IMR-90 (cell line): ENCODE data around the gene TTLL4. TPM values are rescaled to one million over a fixed set of nuclear protein-coding genes. Genes with fewer than 3 reads are reported as not detected.

Source experiments
- ATAC-seq: fragments of 200-7000 bp; cut with Tn5 transposase; 2 replicates; pipeline ENCODE4 v1.9.1; 2020; ENCODE audit warnings: low read depth, mild to moderate bottlenecking, moderate library complexity
- BruUV-seq: library from RNA; stranded (reverse); fragments of 400-500 nt; replicated peaks from 2 replicates; lab custom pipeline; 2021; lab: Mats Ljungman, UMichigan
- CTCF ChIA-PET: fragments of 300-600 bp; formaldehyde crosslinking; extraction: SDS; loops from one replicate; lab custom pipeline; 2021; ENCODE audit warnings: antibody characterized with exemption; lab: Yijun Ruan, JAX
- POLR2A ChIA-PET: fragments of 300-600 bp; sonication (Branson Sonifier 250); formaldehyde crosslinking; loops from one replicate; lab custom pipeline; 2022; ENCODE audit warnings: antibody characterized with exemption; ENCODE audit not compliant: unreplicated experiment; lab: Charles Lee
- DNase-seq: peaks from one replicate; pipeline ENCODE4 v3.0.0; 2013
- H2AFZ ChIP-seq: replicated peaks from 2 replicates; pipeline ENCODE3; 2013; ENCODE audit warnings: low read length, mild to moderate bottlenecking; ENCODE audit not compliant: poor library complexity
- H2AK5ac ChIP-seq: 2 replicates; pipeline ENCODE4 v1.6.1; 2013; ENCODE audit warnings: low read depth, low read length, inconsistent platforms
- H2AK9ac ChIP-seq: replicated peaks from 2 replicates; pipeline ENCODE3; 2013; ENCODE audit warnings: mild to moderate bottlenecking, low read depth, low read length, moderate library complexity; ENCODE audit not compliant: poor library complexity
- H2BK120ac ChIP-seq: 2 replicates; pipeline ENCODE4 v1.6.1; 2013; ENCODE audit warnings: low read depth, low read length, inconsistent platforms
- H2BK15ac ChIP-seq: 3 replicates; pipeline ENCODE4 v1.6.1; 2013; ENCODE audit warnings: low read depth, low read length, inconsistent platforms
- H2BK20ac ChIP-seq: 2 replicates; pipeline ENCODE4 v1.6.1; 2013; ENCODE audit warnings: low read depth, mild to moderate bottlenecking, inconsistent platforms, low read length, moderate library complexity
- H2BK5ac ChIP-seq: 2 replicates; pipeline ENCODE4 v1.6.1; 2013; ENCODE audit warnings: mild to moderate bottlenecking, low read depth, low read length, inconsistent platforms; ENCODE audit not compliant: poor library complexity, severe bottlenecking
- H3K14ac ChIP-seq: replicated peaks from 2 replicates; pipeline ENCODE4 v1.6.1; 2013; ENCODE audit warnings: low read depth, low read length, inconsistent platforms
- H3K18ac ChIP-seq: 2 replicates; pipeline ENCODE4 v1.6.1; 2013; ENCODE audit warnings: low read depth, low read length, control low read depth
- H3K23ac ChIP-seq: 2 replicates; pipeline ENCODE4 v1.6.1; 2013; ENCODE audit warnings: low read depth, low read length, inconsistent platforms
- H3K27ac ChIP-seq: 2 replicates; pipeline ENCODE4 v1.5.1; 2013; ENCODE audit warnings: mild to moderate bottlenecking, control low read depth, low read length; ENCODE audit not compliant: insufficient read depth
- H3K27me3 ChIP-seq: 2 replicates; pipeline ENCODE4 v1.6.1; 2013; ENCODE audit warnings: low read length; ENCODE audit not compliant: control insufficient read depth, insufficient read depth
- H3K36me3 ChIP-seq: 2 replicates; pipeline ENCODE4 v1.6.1; 2013; ENCODE audit warnings: low read length, mixed read lengths; ENCODE audit not compliant: control insufficient read depth, insufficient read depth
- H3K4ac ChIP-seq: 2 replicates; pipeline ENCODE4 v1.6.1; 2013; ENCODE audit warnings: low read depth, low read length, inconsistent platforms
- H3K4me1 ChIP-seq: 2 replicates; pipeline ENCODE4 v1.6.1; 2013; ENCODE audit warnings: low read length, mixed read lengths; ENCODE audit not compliant: control insufficient read depth, insufficient read depth
- H3K4me2 ChIP-seq: 2 replicates; pipeline ENCODE4 v1.6.1; 2013; ENCODE audit warnings: low read depth, mild to moderate bottlenecking, control low read depth, low read length, moderate library complexity
- H3K4me3 ChIP-seq: 2 replicates; pipeline ENCODE4 v1.5.1; 2013; ENCODE audit warnings: low read depth, mild to moderate bottlenecking, control low read depth, low read length, moderate library complexity; ENCODE audit not compliant: insufficient read depth
- H3K56ac ChIP-seq: 2 replicates; pipeline ENCODE4 v1.6.1; 2013; ENCODE audit warnings: low read length, inconsistent platforms; ENCODE audit not compliant: insufficient read depth; ENCODE audit errors: extremely low read depth
- H3K79me1 ChIP-seq, 2 experiments: 2 replicates each; pipeline ENCODE4 v1.6.1; 2013; ENCODE audit warnings: low read length in 2 of 2, inconsistent platforms in 1 of 2, low read depth in 1 of 2
- H3K9ac ChIP-seq: 2 replicates; pipeline ENCODE4 v1.6.1; 2013; ENCODE audit warnings: low read depth, low read length, control low read depth
- H3K9me1 ChIP-seq: 2 replicates; pipeline ENCODE4 v1.6.1; 2013; ENCODE audit warnings: low read length, inconsistent platforms; ENCODE audit not compliant: insufficient read depth
- H3K9me3 ChIP-seq: 2 replicates; pipeline ENCODE4 v1.6.1; 2013; ENCODE audit warnings: low read length; ENCODE audit not compliant: control insufficient read depth, insufficient read depth
- H4K20me1 ChIP-seq: 2 replicates; pipeline ENCODE4 v1.6.1; 2013; ENCODE audit warnings: low read length, inconsistent platforms; ENCODE audit not compliant: insufficient read depth
- H4K5ac ChIP-seq: 2 replicates; pipeline ENCODE4 v1.6.1; 2013; ENCODE audit warnings: mild to moderate bottlenecking, low read depth, low read length, control low read depth
- H4K8ac ChIP-seq, 2 experiments: 2 replicates each; pipeline ENCODE4 v1.6.1; 2013; ENCODE audit warnings: low read depth in 2 of 2, low read length in 2 of 2, control low read depth in 1 of 2, inconsistent platforms in 1 of 2
- H4K91ac ChIP-seq: 2 replicates; pipeline ENCODE4 v1.6.1; 2013; ENCODE audit warnings: low read depth, low read length, inconsistent platforms; ENCODE audit not compliant: insufficient read depth
- CEBPB ChIP-seq: IDR thresholded peaks from 2 replicates; pipeline ENCODE4 v1.6.1; 2012; ENCODE audit warnings: low read depth, low read length, improper control_type of control experiment
- CTCF ChIP-seq: conservative IDR thresholded peaks from 2 replicates; pipeline ENCODE4 v1.5.1; 2012; ENCODE audit warnings: mild to moderate bottlenecking, low read depth, low read length, improper control_type of control experiment
- ELK1 ChIP-seq: fragments of 150-350 bp; IDR thresholded peaks from 2 replicates; pipeline ENCODE4 v1.6.1; 2016; ENCODE audit warnings: low read depth, mild to moderate bottlenecking, low read length, moderate library complexity, borderline replicate concordance
- MAFK ChIP-seq: IDR thresholded peaks from 2 replicates; pipeline ENCODE4 v1.6.1; 2012; ENCODE audit warnings: low read depth, low read length, improper control_type of control experiment
- MAZ ChIP-seq: IDR thresholded peaks from 2 replicates; pipeline ENCODE4 v1.6.1; 2012; ENCODE audit warnings: low read depth, mild to moderate bottlenecking, low read length, improper control_type of control experiment, moderate library complexity, borderline replicate concordance
- MXI1 ChIP-seq: IDR thresholded peaks from 2 replicates; pipeline ENCODE4 v1.6.1; 2012; ENCODE audit warnings: low read depth, mild to moderate bottlenecking, low read length, moderate library complexity, borderline replicate concordance
- NFE2L2 ChIP-seq: fragments of 150-350 bp; IDR thresholded peaks from 2 replicates; pipeline ENCODE4 v1.6.1; 2016; ENCODE audit warnings: low read depth, mild to moderate bottlenecking, low read length
- POLR2A ChIP-seq: IDR thresholded peaks from 2 replicates; pipeline ENCODE4 v1.6.1; 2012; ENCODE audit warnings: mild to moderate bottlenecking, low read depth, low read length
- SMC3 ChIP-seq: fragments of 150-350 bp; IDR thresholded peaks from 2 replicates; pipeline ENCODE4 v1.6.1; 2016; ENCODE audit warnings: low read depth, mild to moderate bottlenecking, antibody characterized with exemption, low read length, moderate library complexity
- WGBS, 2 experiments: methylation state at CpG; one replicate each; pipeline versions ENCODE4 v1.1.5 to v1.1.7; 2013; ENCODE audit warnings: missing lambda C conversion rate in 2 of 2; ENCODE audit not compliant: insufficient read length in 1 of 2; ENCODE audit errors: extremely low coverage in 2 of 2; 5-methylcytosine and 5-hydroxymethylcytosine counted together
- dilution Hi-C: fragments of 300-500 bp; cut with HindIII; formaldehyde crosslinking; loops from one replicate; pipeline ENCODE4 v1.14.3; 2018; ENCODE audit warnings: low sequenced_read_pairs; ENCODE audit not compliant: unreplicated experiment
- in situ Hi-C: fragments of 300-500 bp; cut with MboI; formaldehyde crosslinking; loops from 3 replicates; pipeline ENCODE4 v1.14.3; 2019; ENCODE audit warnings: low sequenced_read_pairs, inconsistent platforms, mixed read lengths
- intact Hi-C: fragments of 100-400 bp; cut with micrococcal nuclease; formaldehyde crosslinking; loops from 2 replicates; pipeline ENCODE4 v1.10.0; 2022
- polyA plus RNA-seq, 3 experiments: library from polyadenylated mRNA; depleted of rRNA; stranded (reverse); fragments of >200 nt; gene quantifications; 2 replicates each; pipeline ENCODE4 v1.2.3, GENCODE V29; 2012; ENCODE audit warnings: low replicate concordance in 1 of 3
- total RNA-seq: library from RNA; depleted of rRNA; stranded (reverse); fragments of >200 nt; gene quantifications from 2 replicates; pipeline ENCODE4 v1.2.3, GENCODE V29; 2012

Gene TTLL4
- total and polyA plus RNA-seq, 2 of the 4 experiments (the other 2 are of a cell fraction), result 9.0 to 22.9 TPM

DNA sequence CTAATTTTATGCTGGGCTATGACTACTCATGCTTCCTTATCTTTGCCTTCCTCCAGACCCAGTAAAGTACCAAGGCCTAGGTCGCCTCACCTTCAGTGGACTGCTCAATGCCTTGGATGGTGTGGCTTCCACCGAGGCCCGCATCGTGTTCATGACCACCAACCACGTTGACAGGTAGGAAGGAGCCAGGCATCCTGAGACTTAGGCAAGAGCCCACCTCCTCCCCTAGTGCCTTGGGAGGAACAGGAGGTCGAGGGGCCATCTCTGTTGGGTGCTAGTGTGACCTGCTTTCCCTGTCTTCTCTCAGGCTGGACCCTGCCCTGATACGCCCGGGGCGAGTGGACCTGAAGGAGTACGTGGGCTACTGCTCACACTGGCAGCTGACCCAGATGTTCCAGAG is 47.8 kb upstream of the TTLL4 start:
- H4K91ac ChIP-seq, result no peak overlapping the region
- ATAC-seq (no peak), DNase-seq (no peak)
- peaks cover 3% of the 10 kb centered on the region; the same call in 1 of the 2 replicates for H3K4me1 ChIP-seq
- no peak overlapping the region for H4K8ac ChIP-seq
- no peak overlapping the region for H2AK5ac ChIP-seq
- in situ Hi-C loops (no loop called here), intact Hi-C loops (no loop called here), dilution Hi-C loops (no loop called here)
- H2BK120ac ChIP-seq, result no peak overlapping the region
- H3K9me1 ChIP-seq, result peaks cover 8% of the 10 kb centered on the region; the same call in 1 of the 2 replicates
- H3K9ac ChIP-seq, result no peak overlapping the region
- TF ChIP-seq MAFK (no peak), MAZ (no peak), ELK1 (no peak), CTCF (no peak), CEBPB (no peak), MXI1 (no peak), NFE2L2 (no peak), POLR2A (no peak), SMC3 (no peak)
- CTCF ChIA-PET, result no interaction called here
- no peak overlapping the region for H2BK15ac ChIP-seq
- no peak overlapping the region for H3K4me3 ChIP-seq
- WGBS, 2 experiments, result 100% methylated on average over 5 of the region's 10 CpGs; no CpG with 5 or more reads in 1 of the 2 experiments
- no peaks in the 10 kb centered on the region for H4K20me1 ChIP-seq
- no peak overlapping the region for H2BK20ac ChIP-seq
- H4K5ac ChIP-seq, result no peak overlapping the region
- H3K4me2 ChIP-seq, result no peak overlapping the region
- H3K56ac ChIP-seq, result no peak overlapping the region
- no peak overlapping the region for H2AFZ ChIP-seq
- no peak overlapping the region for H3K27ac ChIP-seq
- no peak overlapping the region for H3K14ac ChIP-seq
- no peak overlapping the region for H3K4ac ChIP-seq
- H2AK9ac ChIP-seq, result no peak overlapping the region
- no peaks in the 10 kb centered on the region for H3K27me3 ChIP-seq
- H3K9me3 ChIP-seq, result no peaks in the 10 kb centered on the region
- POLR2A ChIA-PET, result no interaction called here
- no peak overlapping the region for H3K23ac ChIP-seq
- H2BK5ac ChIP-seq, result no peak overlapping the region
- H3K36me3 ChIP-seq, result peaks cover 53% of the 10 kb centered on the region
- H3K79me1 ChIP-seq, result peaks cover 30 to 35% of the 10 kb centered on the region in 2 experiments
- H3K18ac ChIP-seq, result no peak overlapping the region
- BruUV-seq, result no TSS peak
